T-helper 2 cell treated with Interferon-gamma antibody and Interleukin-4, amounts not matched to agents 100 ng/mL and 5 ng/mL, for 36 hours (primary cell): ENCODE results near the gene SUGP1. TPM values are rescaled to one million over a fixed set of nuclear protein-coding genes. Genes with fewer than 3 reads are reported as not detected.
"Not testable (repeated sequence)": the region's sequence is repeated elsewhere in the genome, so short reads cannot be mapped to it uniquely, and the experiment has no call there.

Experiments used
- intact Hi-C: fragments of 100-400 bp; cut with micrococcal nuclease; formaldehyde crosslinking; loops from one replicate; pipeline ENCODE4 v1.15.1; 2023
- total RNA-seq: library from RNA; stranded (reverse); gene quantifications from 2 replicates; pipeline ENCODE4 v1.2.3, GENCODE V29; 2022

SUGP1 gene
- total RNA-seq, 1 donor from 2014 or later = 66.7 TPM

DNA sequence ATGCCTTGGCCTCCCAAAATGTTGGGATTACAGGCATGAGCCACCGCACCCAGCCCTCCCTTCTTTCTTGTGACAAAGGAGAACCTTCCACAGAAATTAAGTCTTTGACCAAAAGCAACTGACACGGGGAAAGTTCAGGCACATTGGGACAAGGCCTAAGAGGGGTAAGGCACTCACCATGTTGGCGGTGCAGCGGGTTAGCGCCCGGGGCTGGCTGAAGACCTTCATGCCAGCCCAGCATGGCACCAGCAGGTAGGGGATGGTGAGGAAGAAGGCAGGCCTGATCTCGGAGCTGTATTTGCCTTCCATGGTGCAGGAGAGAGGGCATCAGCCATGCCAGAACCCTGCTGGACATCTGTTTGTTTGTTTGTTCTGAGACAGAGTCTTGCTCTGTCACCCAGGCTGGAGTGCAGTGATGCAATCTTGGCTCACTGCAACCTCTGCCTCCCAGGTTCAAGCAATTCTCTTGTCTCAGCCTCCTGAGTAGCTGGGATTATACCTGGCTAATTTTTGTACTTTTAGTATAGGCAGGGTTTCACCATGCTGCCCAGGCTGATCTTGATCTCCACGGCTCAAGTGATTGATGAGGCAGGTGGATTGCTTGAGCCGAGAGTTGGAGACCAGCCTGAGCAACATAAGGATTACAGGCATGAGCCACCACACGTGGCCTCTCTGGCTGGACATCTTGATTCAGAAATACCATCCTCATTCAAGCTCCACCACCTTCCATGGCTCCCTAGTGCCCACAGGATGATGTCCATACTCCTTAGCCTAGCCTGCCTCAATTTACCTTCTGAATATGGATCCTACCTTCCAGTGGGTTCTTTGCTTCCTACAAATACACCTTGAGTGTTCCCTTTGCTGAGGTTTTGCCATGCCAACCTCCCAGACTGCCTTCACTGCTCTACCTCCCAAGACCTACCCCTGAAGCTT is 51.6 kb downstream of the SUGP1 start:
- intact Hi-C loops = no loop called here

- intact Hi-C loops = no loop called here
Measured at GRCh38 chr19:19267305-19267704, 53.0 kb downstream of the SUGP1 start.

DNA sequence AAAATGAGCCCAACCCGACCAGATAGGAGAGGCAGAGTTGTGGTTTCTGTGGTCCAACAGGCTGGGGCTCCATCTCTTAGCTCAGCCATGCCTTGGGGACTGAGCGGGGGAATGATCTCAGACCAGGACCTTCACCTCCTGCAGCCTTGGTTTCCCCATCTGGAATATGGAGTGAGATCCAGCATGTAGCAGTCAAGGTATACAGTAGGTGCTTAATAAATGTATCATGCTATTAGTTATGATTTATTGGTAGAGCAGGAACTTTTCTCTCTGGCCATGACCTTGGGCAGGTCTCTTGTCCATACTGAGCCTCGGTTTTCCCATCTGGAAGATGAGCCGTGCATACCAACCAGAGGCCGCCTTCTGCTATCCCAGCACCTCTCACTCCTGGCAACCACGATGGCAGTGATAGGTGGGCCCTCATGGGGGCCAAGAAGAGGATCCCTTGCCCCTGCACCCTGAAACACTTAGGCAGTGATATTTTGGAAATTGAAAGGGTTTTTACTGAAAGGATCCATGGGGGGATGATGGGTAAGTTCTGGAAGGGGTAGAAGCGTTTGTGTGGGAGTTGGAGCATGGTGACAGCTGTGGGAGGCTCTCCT is 56.3 kb downstream of the SUGP1 start:
- intact Hi-C loops = no loop called here

GRCh38 chr19:19262190-19263057 is 57.9 kb downstream of the SUGP1 start:
- intact Hi-C loops = no loop called here

- intact Hi-C loops = no loop called here
Measured at GRCh38 chr19:19261350-19262189, 58.7 kb downstream of the SUGP1 start.

DNA sequence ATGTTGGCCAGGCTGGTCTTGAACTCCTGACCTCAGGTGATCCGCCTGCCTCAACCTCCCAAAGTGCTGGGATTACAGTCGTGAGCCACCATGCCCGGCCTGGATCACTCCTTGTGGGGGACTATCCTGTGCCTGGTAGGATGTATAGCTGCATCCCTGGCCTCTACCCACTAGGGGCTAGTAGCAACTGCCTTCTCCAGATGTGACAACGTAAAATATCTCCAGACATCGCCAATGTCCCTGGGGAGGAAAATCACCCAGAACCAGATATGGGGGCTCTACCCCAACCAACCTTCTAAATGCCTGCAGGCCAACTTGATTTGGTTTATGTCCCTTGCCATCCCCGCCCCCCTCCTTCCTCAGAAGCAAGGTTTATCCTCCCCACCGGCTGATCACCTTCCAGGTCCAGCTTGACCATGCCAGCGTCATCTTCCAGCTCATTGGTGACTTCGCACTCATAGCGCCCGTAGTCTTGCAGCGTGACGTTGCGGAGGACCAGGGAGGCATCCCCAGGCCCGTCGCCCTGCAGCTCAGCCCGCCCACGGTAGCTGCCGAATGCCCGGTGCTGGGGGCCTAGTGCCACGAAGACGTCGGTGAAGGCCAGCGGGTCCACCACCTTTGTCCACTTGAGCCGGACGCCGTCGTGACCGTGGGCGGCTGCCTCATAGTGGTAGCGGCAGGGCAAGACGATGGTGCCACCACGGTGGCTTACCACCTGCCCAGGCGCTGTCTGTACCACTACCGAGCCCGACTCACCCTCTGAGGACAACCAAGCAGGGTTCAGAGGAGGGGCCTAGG is 59.7 kb downstream of the SUGP1 start:
- intact Hi-C loops = no loop called here

- intact Hi-C loops = no loop called here
Measured at GRCh38 chr19:19259741-19260140, 60.6 kb downstream of the SUGP1 start.

- intact Hi-C loops = no loop called here
Measured at GRCh38 chr19:19258589-19259338, 61.5 kb downstream of the SUGP1 start.

DNA sequence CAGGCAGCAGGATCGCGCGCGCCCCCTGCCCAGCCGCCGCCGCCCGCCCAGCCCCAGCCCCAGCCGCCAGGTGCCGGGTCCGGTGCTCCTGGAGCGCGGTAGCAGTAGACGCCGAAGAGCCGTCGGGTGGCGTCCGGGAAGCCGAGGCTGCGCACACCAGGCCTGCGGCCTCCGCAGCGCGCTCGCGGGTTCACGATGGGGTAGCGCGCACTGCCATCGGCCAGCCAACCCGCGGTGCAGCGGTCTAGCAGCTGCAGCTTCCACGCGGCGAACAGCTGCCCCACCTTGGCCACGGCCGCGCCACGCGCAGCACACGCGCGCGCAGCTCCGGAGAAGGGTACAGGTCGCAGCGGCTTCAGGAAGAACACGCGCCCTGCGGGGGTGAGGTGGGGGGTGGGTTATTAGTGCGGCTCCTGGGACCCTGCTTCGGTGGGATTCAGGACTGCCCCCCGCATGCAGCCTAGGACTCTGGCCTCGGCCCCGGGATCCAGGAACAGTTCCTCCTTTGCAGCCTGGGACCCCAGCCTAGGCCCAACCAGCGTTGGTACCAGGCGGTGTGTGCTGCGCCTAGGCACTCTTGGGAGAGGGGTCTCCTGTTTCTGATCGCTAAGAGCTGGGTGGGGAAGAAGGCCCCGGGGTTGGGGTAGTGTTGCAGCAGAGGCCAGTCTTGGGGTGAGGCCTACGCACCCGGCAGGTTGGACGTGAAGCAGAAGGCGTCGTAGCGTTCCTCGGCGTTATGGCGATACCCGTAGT is 62.3 kb downstream of the SUGP1 start:
- intact Hi-C loops = no loop called here

GRCh38 chr19:19257137-19257536 is 63.2 kb downstream of the SUGP1 start:
- intact Hi-C loops = no loop called here

- intact Hi-C loops = no loop called here
Measured at GRCh38 chr19:19256072-19256969, 64.0 kb downstream of the SUGP1 start.

DNA sequence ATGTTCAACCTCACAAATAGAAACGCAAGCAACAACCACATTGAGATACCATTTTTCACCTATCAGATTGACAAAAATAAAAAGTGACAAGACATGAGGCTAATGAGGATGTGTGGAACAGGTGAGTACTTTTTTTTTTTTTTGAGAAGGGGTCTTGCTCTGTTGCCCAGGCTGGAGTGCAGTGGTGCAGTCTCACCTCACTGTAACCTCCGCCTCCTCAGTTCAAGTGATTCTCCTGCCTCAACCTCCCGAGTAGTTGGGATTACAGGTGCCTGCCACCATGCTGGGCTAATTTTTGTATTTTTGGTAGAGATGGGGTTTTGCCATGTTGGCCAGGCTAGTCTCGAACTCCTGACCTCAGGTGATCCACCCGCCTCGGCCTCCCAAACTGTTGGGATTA is 66.9 kb downstream of the SUGP1 start:
- intact Hi-C loops = not testable (repeated sequence)

DNA sequence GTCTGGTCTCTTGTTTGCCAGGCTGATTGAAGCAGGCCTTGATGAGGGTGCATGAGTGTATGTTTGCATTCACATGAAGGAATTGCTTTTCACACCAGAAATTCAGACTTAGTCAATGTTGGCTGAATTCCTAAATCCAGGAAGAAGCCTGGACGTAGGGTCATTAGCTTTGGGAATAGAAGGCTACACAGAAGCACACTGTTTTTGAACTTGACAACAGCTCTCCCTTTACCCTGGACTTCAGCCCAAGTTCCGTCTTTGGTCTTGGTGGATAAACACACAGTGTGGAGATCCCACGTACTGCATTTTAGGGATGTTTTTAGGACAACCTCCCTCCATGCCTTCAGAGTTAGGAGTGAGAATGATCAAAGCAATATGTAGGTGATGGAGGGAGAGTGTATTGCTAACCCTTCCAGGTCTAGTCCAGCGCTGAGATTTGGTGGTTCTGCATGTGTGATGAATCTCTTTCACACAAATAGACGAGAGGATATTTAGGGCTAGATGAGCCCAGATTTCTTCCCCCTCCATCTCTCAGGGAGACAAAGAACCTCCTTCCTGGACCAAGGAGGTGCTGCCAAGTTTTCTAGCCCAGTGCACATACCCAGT is 70.0 kb downstream of the SUGP1 start:
- intact Hi-C loops = no loop called here

DNA sequence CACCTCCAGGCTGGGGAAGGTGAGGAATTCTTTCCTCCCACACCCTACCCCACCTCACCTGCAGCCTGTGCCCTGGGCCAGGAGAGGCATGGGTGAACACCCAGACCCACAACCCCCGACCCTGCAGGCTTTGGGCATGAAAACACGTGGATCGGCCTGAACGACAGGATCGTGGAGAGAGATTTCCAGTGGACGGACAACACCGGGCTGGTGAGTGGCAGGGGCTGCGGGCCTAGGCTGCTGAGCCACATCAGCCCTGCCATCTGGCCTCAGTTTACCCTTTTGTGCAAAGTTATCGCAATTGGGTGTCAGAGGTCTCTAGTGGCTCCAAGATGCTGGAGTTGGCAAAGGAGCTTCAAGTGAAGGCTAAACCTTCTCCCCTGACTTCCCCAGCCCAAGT is 79.8 kb downstream of the SUGP1 start:
- intact Hi-C loops = no loop called here

GRCh38 chr19:19239675-19240074 is 80.6 kb downstream of the SUGP1 start:
- intact Hi-C loops = no loop called here

DNA sequence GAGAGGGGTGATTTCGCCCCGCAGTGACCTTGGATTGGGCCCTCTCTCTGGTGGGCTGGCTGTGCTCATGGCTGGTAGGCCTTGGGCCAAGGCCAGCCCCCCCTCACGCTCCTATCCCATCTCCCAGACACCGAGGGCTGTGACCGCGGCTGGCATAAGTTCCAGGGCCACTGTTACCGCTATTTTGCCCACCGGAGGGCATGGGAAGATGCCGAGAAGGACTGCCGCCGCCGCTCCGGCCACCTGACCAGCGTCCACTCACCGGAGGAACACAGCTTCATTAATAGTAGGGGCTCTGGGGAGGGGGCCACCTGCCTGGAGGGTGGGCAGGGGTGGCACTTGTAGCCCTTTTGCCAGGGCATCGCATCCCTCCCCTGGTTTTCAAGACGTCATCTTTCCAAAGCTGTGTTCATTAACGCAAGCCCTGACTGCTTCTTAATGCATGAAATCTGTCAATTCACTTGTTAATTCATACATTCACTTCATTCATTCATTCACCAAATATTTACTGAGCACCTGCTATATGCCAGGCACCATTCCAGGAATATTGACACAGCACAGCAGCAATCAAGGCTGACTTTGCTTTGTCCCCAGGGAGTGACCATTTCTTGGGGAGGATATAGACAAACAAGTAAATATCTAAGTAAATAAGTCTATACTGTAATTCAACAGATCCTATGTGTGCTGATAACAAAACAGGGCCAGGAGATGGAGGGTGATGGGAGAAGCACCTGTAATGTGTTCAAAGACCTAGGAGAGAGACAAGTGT is 82.0 kb downstream of the SUGP1 start:
- intact Hi-C loops = no loop called here
